ENCODE measurements around the gene NPIPB12. TPM values are rescaled to one million over a fixed set of nuclear protein-coding genes. Genes with fewer than 3 reads are reported as not detected.

The NPIPB12 gene
- total RNA-seq = 5.5 and 7.2 TPM in 2 replicates

GRCh38 chr16:29506308-29506707 is at the start of gene NPIPB12:
TSS of gene NPIPB12 (minus strand) at chr16:29506408.

GRCh38 chr16:29459706-29460646 is 46.2 kb downstream of the NPIPB12 start, which contains the start of gene SULT1A4:
TSS of gene SULT1A4 (plus strand) at chr16:29459913. CDS start at chr16:29461386, 1,473 bp downstream.

GRCh38 chr16:29454269-29454668 is 51.9 kb downstream of the NPIPB12 start, which contains the start of the genes BOLA2 and SLX1B:
TSS of gene BOLA2 (minus strand) at chr16:29454351. CDS start at chr16:29454253, 98 bp downstream.
TSS of gene SLX1B (plus strand) at chr16:29454533.

Other genes with a start within 250 kb of the NPIPB12 start
- under 0.01 and 0.29 TPM in 2 replicates for gene NPIPB11, start 99.7 kb downstream of the NPIPB12 start, total RNA-seq
- 9.9 and 18.7 TPM in 2 replicates for gene BOLA2, start 52.1 kb downstream of the NPIPB12 start, total RNA-seq
- 16.4 and 29.1 TPM in 2 replicates for gene SLX1B, start 51.9 kb downstream of the NPIPB12 start, total RNA-seq
- 3.0 and 9.2 TPM in 2 replicates for gene SULT1A4, start 46.5 kb downstream of the NPIPB12 start, total RNA-seq
- not detected in 2 replicates for gene SPN, start 156.8 kb upstream of the NPIPB12 start, total RNA-seq
- gene QPRT, start 172.8 kb upstream of the NPIPB12 start, total RNA-seq = 219 and 276 TPM in 2 replicates
- gene C16orf54, start 239.6 kb upstream of the NPIPB12 start, total RNA-seq = not detected in 2 replicates

All from myometrial cell (primary cell).